ENCODE measurements around the gene HAP1.

- TF ChIP-seq ZNF600 (tag by site-specific recombination; IDR thresholded peaks at IDR 0.05) (no peak), ZNF785 (tag by site-specific recombination; IDR thresholded peaks at IDR 0.05) (no peak), REST (tag by site-specific recombination; IDR thresholded peaks at IDR 0.05) (no peak), TSHZ1 (tag by site-specific recombination; IDR thresholded peaks at IDR 0.05; ENCODE audit: borderline replicate concordance) (no peak), ZFHX2 (tag by site-specific recombination; conservative IDR thresholded peaks at IDR 0.05) (no peak), CTCF (tag by site-specific recombination; IDR thresholded peaks at IDR 0.05) (no peak), ZNF558 (tag by site-specific recombination; IDR thresholded peaks at IDR 0.05) (no peak), PATZ1 (tag by site-specific recombination; IDR thresholded peaks at IDR 0.05) (no peak)
Measured at GRCh38 chr17:41772218-41772585, 37.8 kb upstream of the HAP1 start.

Measured in HEK293 (cell line).